Measurements from ENCODE around the gene FHAD1. TPM values are rescaled to one million over a fixed set of nuclear protein-coding genes. Genes with fewer than 3 reads are reported as not detected.
A peak's percentile ranks its signal among the peaks of the same experiment; 100 is the strongest.

Gene FHAD1
- total RNA-seq, 1 donor from 2014 or later: not detected

DNA sequence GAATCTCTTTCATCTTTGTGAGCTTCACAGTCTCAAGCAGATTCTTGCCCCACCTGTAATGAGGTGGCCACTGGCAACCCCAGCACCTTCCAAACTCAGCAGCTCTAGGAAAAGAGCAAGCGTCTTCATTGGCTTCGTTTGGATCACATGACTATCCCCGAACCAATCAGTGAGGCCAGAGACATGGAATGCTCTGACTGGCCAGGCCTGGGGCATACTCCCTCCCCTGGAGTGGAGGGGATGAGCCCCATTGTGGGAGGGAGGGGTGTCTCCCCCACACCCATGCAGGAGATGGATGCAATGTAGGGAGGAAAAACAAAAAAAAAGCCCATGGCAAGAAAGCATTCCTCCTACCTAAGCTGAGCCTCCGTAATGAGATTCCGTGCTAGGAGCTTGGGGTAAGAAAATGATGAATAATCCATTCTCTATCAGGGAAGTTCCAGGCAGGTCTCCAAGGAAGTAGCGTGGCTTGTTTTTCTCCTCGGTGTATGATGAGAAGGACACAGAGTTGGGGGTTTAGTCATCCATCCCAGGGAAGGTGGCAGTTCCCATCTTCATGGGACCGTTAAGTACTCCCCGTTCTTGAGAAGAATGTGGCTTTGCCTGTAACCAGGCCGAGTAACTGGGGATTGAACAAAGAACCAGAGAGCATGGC lies 32.7 kb downstream of the FHAD1 start:
- no peak overlapping the region for H3K27ac Mint-ChIP-seq (ENCODE audit: unreplicated experiment)
- no peaks in the 10 kb centered on the region for H3K9me3 Mint-ChIP-seq (ENCODE audit: unreplicated experiment)
- DNase-seq: no peak
- H3K36me3 Mint-ChIP-seq (ENCODE audit: unreplicated experiment): no peaks in the 10 kb centered on the region
- no peaks in the 10 kb centered on the region for H3K27me3 Mint-ChIP-seq (ENCODE audit: unreplicated experiment)
- H3K4me1 Mint-ChIP-seq (ENCODE audit: low read depth, unreplicated experiment): peaks cover 5% of the 10 kb centered on the region
- no peak overlapping the region for H3K4me3 Mint-ChIP-seq (ENCODE audit: unreplicated experiment)
- TF ChIP-seq, protein P1, sequence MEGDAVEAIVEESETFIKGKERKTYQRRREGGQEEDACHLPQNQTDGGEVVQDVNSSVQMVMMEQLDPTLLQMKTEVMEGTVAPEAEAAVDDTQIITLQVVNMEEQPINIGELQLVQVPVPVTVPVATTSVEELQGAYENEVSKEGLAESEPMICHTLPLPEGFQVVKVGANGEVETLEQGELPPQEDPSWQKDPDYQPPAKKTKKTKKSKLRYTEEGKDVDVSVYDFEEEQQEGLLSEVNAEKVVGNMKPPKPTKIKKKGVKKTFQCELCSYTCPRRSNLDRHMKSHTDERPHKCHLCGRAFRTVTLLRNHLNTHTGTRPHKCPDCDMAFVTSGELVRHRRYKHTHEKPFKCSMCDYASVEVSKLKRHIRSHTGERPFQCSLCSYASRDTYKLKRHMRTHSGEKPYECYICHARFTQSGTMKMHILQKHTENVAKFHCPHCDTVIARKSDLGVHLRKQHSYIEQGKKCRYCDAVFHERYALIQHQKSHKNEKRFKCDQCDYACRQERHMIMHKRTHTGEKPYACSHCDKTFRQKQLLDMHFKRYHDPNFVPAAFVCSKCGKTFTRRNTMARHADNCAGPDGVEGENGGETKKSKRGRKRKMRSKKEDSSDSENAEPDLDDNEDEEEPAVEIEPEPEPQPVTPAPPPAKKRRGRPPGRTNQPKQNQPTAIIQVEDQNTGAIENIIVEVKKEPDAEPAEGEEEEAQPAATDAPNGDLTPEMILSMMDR (IDR thresholded peaks at IDR 0.05; ENCODE audit: partially characterized antibody, unreplicated experiment): no peak

DNA sequence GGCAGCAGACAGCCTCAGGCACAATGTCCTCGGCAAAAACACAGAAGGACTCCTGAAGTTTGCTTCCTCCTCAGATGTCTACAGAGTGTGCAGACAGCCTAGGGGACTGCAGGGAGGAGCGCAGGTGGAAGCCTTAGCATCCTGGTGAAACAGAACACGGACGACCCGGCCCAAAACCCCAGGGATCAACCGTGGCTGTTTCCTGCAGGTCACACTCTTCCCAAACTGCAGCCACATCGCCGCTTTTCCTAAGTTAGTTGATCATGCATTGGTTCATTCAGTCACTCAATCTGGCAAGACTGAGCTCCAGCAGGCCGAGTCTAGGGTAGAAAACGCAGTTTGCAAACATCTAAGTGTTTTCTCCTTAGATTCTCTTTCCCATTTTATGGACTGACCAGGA lies 33.4 kb downstream of the FHAD1 start:
- TF ChIP-seq, protein P1 (IDR thresholded peaks at IDR 0.05; ENCODE audit: partially characterized antibody, unreplicated experiment): no peak
- Mint-ChIP-seq H3K27ac (ENCODE audit: unreplicated experiment) (no peak overlapping the region), H3K27me3 (ENCODE audit: unreplicated experiment) (no peaks in the 10 kb centered on the region), H3K4me1 (ENCODE audit: low read depth, unreplicated experiment) (peaks cover 3% of the 10 kb centered on the region), H3K4me3 (ENCODE audit: unreplicated experiment) (no peak overlapping the region), H3K9me3 (ENCODE audit: unreplicated experiment) (no peaks in the 10 kb centered on the region), H3K36me3 (ENCODE audit: unreplicated experiment) (no peaks in the 10 kb centered on the region)
- DNase-seq: no peak

- DNase-seq: no peak
- no peak overlapping the region for H3K27ac Mint-ChIP-seq (ENCODE audit: unreplicated experiment)
Observed at GRCh38 chr1:15282038-15282437, 35.0 kb downstream of the FHAD1 start.

GRCh38 chr1:15282810-15283474 lies 35.9 kb downstream of the FHAD1 start:
- no peak overlapping the region for H3K4me3 Mint-ChIP-seq (ENCODE audit: unreplicated experiment)
- H3K9me3 Mint-ChIP-seq (ENCODE audit: unreplicated experiment): no peaks in the 10 kb centered on the region
- H3K36me3 Mint-ChIP-seq (ENCODE audit: unreplicated experiment): no peaks in the 10 kb centered on the region
- DNase-seq: no peak
- TF ChIP-seq, protein P1 (IDR thresholded peaks at IDR 0.05; ENCODE audit: partially characterized antibody, unreplicated experiment): no peak
- H3K4me1 Mint-ChIP-seq (ENCODE audit: low read depth, unreplicated experiment): no peaks in the 10 kb centered on the region
- no peak overlapping the region for H3K27ac Mint-ChIP-seq (ENCODE audit: unreplicated experiment)
- no peaks in the 10 kb centered on the region for H3K27me3 Mint-ChIP-seq (ENCODE audit: unreplicated experiment)

More at GRCh38 chr1:15282038-15282437, 35.0 kb downstream of the FHAD1 start:
- Mint-ChIP-seq H3K9me3 (ENCODE audit: unreplicated experiment) (no peaks in the 10 kb centered on the region), H3K4me1 (ENCODE audit: low read depth, unreplicated experiment) (no peaks in the 10 kb centered on the region), H3K36me3 (ENCODE audit: unreplicated experiment) (no peaks in the 10 kb centered on the region), H3K27me3 (ENCODE audit: unreplicated experiment) (no peaks in the 10 kb centered on the region), H3K4me3 (ENCODE audit: unreplicated experiment) (no peak overlapping the region)
- TF ChIP-seq, protein P1 (IDR thresholded peaks at IDR 0.05; ENCODE audit: partially characterized antibody, unreplicated experiment): no peak

- Mint-ChIP-seq H3K36me3 (ENCODE audit: unreplicated experiment) (no peaks in the 10 kb centered on the region), H3K9me3 (ENCODE audit: unreplicated experiment) (no peaks in the 10 kb centered on the region), H3K27ac (ENCODE audit: unreplicated experiment) (no peak overlapping the region), H3K4me3 (ENCODE audit: unreplicated experiment) (no peak overlapping the region), H3K27me3 (ENCODE audit: unreplicated experiment) (no peaks in the 10 kb centered on the region), H3K4me1 (ENCODE audit: low read depth, unreplicated experiment) (no peaks in the 10 kb centered on the region)
- no peak for DNase-seq
- TF ChIP-seq, protein P1 (IDR thresholded peaks at IDR 0.05; ENCODE audit: partially characterized antibody, unreplicated experiment): peak; percentile 22
Observed at GRCh38 chr1:15283526-15283925, 36.5 kb downstream of the FHAD1 start.

Data from glutamatergic neuron (in vitro differentiated cells).